GM18499 (cell line): Measurements from ENCODE around the gene ZDHHC4.
"Not testable (repeated sequence)": the region's sequence is repeated elsewhere in the genome, so short reads cannot be mapped to it uniquely, and the experiment has no call there.

Source experiments
- ATAC-seq: cut with Tn5 transposase; IDR thresholded peaks from one replicate; pipeline ENCODE4 v1.9.1; 2021; ENCODE audit warnings: moderate number of reproducible peaks; ENCODE audit not compliant: insufficient read depth, unreplicated experiment

The ZDHHC4 gene

GRCh38 chr7:6558837-6559236, 18.4 kb upstream of the ZDHHC4 start:
- no peak for ATAC-seq

DNA sequence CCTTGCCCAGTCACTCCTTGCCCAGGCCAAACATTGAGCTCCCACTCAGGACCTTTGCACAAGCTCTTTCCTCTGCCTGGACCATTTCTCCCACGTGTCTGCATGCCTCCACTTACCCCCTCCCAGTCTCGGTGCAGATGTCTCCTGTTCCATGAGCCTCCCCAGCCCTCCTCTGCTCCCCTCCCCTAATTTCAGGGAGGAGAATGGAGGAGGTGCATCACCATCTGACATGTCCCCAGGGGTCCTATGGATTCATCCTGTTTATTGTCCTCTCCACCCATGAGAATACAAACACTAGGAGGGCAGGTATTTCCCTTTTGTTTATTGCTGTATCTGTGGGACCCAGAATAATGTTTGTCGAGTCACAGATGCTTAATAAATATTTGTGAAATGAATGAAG, 17.4 kb upstream of the ZDHHC4 start:
- no peak for ATAC-seq

- no peak for ATAC-seq
Observed at GRCh38 chr7:6562106-6562505, 15.1 kb upstream of the ZDHHC4 start.

DNA sequence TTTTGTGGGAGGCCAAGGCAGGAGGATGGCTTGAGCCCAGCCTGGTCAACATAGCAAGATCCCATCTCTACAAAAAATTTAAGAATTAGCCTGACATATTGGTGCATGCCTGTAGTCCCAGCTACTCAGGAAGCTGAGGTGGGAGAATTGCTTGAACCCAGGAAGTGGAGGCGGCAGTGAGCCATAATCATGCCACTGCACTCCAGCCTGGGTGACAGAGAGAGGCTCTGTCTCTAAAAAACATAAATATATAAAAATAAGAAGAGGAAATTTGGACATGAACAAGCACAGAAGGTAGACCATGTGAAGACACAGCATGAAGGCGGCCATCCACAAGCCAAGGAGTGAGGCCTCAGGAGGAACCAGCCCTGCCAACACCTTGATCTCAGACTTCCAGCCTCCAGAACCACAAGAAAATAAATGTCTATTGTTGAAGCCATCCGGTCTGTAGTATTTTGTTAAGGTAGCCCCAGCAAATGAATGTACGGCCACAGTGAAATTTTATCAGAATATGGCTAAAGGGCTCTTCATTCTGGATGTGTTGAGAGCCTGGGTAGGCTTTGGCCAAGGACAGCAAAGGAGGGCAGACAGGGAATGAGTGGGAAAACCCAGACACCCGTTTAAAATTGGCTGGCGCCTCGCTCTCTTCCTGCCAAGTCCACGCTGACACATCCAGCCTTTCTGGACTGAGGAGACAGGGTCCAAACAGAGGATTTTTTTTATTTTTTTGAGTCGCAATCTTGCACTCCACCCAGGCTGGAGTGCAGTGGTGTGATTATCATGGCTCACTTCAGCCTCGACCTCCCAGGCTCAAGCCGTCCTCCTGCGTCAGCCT, 13.1 kb upstream of the ZDHHC4 start:
- ATAC-seq = no peak

DNA sequence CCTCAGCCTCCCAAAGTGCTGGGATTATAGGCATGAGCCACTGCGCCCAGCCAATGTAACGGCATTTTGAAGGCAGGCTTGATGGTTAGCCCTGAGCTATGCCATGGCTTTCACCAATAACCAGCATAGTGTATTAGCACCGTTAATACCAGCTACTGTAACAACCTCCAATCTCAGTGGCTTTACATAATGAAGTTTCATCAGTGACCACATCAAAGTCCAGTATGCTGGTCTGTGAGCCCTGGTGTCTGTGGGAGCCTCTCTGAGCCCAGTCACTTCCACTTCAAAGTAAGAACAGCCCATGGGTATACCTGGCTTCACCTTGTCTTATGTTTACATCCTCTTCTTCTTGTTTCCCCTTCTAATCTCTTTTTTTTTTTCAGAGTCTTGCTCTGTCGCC, 11.6 kb upstream of the ZDHHC4 start:
- no peak for ATAC-seq

- no peak for ATAC-seq
Observed at GRCh38 chr7:6567886-6568285, 9.4 kb upstream of the ZDHHC4 start.

GRCh38 chr7:6571160-6571779, 6.0 kb upstream of the ZDHHC4 start:
- ATAC-seq = no peak

DNA sequence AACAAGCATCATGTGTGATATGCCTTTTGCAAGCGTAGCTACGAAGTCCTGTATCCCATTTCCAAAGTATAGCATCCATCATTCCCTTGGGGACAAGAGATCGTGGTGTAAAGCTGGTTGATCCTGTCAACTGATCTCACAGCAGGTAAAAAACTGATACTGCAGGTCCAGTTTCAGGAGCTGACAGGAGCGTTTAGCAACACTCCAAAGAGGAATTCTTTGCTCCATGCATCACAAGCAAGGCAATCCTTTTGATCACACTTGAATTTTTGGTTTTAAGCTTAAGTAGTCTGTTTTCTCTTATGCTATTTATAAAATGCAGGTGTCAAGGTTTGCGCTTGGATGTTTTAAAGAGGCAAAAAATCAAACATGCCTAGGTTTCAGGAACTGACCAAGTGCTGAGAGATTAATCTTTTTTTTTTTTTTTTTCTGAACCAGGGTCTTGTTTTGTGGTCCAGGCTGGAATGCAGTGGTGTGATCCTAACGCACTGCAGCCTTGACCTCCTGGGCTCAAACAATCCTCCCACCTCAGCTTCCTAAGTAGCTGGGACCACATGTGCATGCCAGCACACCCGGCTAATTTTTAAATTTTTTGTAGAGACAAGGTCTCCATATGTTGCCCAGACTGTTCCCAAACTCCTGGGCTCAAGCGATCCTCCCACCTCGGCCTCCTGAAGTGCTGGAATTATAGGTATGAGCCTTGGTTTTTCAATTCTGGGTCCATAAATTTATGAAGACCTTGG, 1.8 kb upstream of the ZDHHC4 start:
- no peak for ATAC-seq

DNA sequence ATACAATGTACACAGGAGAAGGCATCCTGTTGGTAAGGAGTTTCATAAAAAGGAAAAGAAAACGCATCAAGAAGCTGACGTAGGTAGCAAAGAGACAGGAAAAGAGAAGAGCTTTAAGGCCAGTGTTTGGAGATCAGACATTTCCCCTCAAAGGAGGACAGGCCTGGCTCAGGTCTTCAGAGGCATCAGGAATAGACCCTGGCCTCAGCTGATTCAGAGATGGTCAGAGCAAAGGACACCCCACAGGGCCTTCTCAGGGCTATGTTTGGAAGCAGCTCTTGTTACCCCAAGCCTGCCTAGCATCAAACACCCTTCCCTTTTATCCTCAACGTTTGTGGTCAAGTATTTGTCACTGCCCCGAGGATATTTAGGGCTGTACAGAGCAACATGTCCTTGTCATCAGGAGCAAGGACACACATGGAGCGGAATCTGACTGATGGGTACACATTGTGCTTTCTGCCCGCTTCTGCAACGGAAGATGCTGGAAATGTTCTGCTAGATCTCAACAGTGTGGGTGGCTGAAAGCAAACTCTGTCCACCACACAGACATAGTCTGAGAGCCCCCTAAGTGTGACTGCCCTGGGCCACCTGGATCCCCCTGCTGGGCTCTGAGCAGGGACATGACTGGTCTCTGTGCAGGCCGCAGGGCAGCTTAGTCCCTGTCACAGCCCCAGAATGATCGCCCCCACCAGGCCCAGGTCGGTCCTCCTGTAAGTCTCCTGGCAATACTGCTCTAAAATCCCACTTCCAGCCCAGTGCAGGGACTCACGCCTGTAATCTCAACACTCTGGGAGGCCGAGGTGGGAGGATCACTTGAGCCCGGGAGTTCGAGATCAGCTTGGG, 1.0 kb upstream of the ZDHHC4 start:
- ATAC-seq = no peak

GRCh38 chr7:6576867-6577368, 336 bp upstream of the ZDHHC4 start:
- not testable (repeated sequence) for ATAC-seq

DNA sequence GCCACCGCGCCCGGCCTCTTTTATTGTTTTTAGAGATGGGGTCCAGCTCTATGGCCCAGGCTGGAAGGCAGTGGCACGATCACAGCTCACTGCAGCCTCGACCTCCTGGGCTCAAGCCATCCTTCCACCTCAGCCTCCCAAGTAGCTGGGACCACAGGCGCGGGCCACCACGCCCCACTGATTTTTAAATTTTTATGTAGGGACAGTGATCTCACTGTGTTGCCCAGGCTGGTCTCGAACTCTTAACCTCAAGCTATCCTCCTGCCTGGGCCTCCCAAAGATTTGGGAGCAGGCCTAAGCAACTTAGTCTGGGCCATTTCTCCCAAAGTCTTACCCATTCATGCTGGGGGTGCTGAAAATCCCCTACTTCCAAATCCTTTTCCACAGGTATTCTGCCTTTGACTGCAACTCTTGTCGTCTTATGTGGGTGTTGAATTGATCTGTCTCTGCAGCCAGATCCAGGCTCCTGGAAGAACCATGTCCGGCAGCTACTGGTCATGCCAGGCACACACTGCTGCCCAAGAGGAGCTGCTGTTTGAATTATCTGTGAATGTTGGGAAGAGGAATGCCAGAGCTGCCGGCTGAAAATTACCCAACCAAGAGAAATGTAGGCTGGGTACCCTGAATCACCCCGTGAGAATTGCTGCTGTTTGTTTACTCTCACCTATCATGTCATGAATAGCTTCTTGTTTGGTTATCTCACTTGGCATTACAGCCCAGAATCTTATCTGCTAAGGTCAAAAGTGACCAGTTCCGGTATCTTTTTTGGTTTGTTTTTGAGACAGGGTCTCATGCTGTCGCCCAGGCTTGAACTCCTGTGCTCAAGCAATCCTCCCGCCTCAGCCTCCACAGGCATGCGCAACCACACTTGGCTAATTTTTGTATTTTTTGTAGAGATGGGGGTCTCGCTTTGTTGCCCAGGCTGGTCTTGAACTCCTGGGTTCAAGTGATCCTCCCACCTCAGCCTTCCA, 1.1 kb downstream of the ZDHHC4 start:
- ATAC-seq = no peak

DNA sequence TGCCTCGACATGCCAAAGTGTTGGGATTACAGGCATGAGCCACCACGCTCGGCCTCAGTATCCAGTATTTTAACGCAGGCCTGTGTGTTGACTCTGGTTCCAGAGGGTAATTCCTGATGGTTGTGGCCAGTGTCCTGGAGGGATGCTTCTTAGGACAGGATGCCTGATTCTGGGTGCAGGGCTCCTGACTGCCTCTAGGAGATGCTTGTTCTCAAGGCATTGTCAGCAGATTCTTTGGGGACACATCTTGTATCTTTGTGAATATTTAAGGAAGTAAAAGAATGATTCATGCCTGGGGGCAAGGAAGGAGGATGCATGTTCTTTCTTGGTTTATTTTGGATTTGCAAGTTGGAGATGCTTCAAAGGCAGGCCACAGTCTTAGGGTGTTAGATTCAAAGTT, 2.2 kb downstream of the ZDHHC4 start:
- ATAC-seq = no peak

DNA sequence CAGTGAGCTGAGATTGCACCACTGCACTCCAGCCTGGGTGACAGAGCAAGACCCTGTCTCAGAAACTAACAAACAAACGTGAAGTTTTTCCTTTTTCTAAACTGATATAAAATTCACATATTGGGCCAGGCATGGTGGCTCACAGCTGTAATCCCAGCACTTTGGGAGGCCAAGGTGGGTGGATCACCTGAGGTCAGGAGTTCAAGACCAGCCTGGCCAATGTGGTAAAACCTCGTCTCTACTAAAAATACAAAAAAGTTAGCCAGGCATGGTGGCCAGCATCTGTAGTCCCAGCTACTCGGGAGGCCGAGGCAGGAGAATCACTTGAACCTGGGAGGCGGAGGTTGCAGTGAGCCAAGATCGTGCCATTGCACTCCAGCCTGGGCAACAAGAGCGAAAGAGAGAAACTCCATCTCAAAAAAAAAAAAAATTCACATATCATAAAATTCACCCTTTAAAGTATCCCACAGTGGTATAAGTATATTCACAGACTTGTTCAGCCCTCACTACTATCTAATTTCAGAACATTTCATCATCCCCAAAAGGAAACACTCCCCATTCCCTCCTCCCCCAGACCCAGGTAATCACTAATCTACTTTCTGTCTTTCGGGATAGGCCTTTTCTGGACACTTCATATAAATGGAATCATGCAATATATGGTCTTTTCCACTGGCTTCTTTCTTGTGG, 8.6 kb downstream of the ZDHHC4 start:
- not testable (repeated sequence) for ATAC-seq

- no peak for ATAC-seq
Observed at GRCh38 chr7:6588566-6588965, 11.3 kb downstream of the ZDHHC4 start.

- no peak for ATAC-seq
Observed at GRCh38 chr7:6589151-6589828, 12.0 kb downstream of the ZDHHC4 start.

DNA sequence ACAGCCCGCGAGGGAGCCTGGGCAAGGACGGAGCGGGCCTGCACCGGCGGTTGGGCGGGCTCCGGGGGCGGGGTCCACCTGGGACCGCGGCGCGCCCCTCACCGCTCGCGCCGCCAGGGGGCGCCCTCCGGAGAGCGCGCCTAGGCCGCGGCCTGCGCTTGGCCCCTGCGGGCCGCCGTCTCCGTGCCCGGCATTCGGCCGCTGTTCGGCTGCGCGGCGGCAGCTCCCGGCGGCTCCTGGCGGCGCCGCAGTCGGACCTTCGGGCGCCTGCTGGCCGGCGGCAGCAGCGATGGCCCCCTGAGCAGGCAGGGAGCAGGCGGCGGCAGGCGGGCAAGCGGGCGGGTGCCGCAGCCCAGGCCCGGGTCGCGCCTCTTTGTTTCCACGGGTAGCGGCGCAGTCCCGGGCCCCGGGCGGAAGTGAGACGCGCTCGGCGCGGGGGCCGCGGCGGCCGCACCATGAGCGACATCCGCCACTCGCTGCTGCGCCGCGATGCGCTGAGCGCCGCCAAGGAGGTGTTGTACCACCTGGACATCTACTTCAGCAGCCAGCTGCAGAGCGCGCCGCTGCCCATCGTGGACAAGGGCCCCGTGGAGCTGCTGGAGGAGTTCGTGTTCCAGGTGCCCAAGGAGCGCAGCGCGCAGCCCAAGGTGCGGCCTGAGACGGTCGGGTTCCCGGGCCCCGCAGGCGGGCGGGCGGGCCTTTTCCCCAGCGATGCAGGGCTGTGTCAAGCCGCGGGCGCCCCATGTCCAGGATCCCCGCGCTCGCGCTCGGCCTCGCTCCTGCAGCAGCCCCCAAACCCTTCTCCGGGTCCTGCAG, 12.8 kb downstream of the ZDHHC4 start, which contains the start of gene INTS15:
INTS15 (plus strand) TSS at position 193 of the 816 bp plus-strand sequence; CDS start at position 456, 263 bp downstream.
- peak; percentile 74 for ATAC-seq

- peak; percentile 17 for ATAC-seq
Observed at GRCh38 chr7:6590645-6591110, 13.4 kb downstream of the ZDHHC4 start.
